Measurements from ENCODE around the gene APBA2. TPM values are rescaled to one million over a fixed set of nuclear protein-coding genes. Genes with fewer than 3 reads are reported as not detected.

APBA2 gene
- total RNA-seq, 1 donor from 2014 or later: 5.3 TPM

DNA sequence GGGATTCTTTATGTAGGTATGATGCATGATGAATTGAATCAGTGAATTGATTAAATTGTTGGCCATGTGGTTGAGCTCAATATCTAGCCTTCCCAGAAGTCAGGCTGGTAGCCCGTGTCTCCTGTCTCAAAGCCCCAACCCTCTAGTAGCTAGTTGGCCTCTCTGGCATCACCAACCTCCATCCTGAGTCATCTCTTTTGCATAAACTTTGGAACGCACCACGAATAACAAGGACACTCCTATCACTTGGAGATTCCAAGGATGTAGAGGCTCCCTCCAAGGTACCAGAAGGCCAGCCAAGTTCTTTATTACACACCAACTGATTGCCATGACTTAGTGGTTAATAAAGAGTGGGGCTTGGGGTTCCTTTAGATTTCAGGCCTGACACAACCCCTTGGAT is 148.4 kb downstream of the APBA2 start:
- FAIRE-seq (peak; percentile 83), DNase-seq (ENCODE audit: low read depth) (no peak)
- TF ChIP-seq, protein P1, sequence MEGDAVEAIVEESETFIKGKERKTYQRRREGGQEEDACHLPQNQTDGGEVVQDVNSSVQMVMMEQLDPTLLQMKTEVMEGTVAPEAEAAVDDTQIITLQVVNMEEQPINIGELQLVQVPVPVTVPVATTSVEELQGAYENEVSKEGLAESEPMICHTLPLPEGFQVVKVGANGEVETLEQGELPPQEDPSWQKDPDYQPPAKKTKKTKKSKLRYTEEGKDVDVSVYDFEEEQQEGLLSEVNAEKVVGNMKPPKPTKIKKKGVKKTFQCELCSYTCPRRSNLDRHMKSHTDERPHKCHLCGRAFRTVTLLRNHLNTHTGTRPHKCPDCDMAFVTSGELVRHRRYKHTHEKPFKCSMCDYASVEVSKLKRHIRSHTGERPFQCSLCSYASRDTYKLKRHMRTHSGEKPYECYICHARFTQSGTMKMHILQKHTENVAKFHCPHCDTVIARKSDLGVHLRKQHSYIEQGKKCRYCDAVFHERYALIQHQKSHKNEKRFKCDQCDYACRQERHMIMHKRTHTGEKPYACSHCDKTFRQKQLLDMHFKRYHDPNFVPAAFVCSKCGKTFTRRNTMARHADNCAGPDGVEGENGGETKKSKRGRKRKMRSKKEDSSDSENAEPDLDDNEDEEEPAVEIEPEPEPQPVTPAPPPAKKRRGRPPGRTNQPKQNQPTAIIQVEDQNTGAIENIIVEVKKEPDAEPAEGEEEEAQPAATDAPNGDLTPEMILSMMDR (IDR thresholded peaks at IDR 0.05; ENCODE audit: insufficient read depth, low read length, severe bottlenecking): no peak
- no peaks in the 10 kb centered on the region for H3K27me3 ChIP-seq (ENCODE audit: control insufficient read depth, insufficient read depth, low read length)
- no peaks in the 10 kb centered on the region for H3K36me3 ChIP-seq (ENCODE audit: control insufficient read depth, insufficient read depth, low read length)
- H3K4me3 ChIP-seq (ENCODE audit: low read depth, low read length): no peak overlapping the region

DNA sequence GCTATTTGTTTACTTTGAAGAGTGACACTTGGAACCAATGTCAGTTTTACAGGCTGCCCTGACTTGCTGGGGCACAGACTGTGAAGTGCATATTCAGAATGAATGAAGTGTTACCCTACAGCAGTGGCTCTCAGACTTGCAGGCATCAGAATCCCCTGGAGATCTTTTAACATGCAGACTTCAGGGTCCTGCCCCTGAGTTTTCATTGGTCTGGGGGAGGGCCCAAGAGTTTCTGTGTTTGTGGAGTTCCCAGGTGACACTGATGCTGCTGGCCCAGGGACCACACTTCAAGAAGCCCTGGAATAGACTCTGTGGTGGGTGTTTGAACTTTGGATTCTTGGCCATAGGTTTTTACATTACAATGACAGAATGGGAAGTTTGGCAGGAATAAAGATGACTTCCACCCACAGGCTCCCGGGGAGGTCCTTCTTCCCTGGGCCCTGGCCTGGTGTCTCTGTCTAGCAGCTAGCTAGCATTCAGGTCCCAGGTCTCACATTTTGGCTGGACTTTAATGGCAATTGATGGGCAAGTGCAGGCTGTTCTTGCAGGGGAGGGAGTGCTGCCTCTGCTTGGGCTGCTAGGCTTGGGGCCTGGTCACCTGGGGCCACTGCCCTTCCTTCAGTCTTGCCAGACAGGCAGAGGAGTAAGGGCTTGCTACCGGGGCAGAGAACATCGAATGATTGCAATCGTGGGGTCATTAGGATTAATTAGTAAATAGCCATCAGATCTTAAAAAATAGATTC is 149.0 kb downstream of the APBA2 start:
- DNase-seq (ENCODE audit: low read depth) (no peak), FAIRE-seq (no peak)
- no peak overlapping the region for H3K4me3 ChIP-seq (ENCODE audit: low read depth, low read length)
- TF ChIP-seq, protein P1 (IDR thresholded peaks at IDR 0.05; ENCODE audit: insufficient read depth, low read length, severe bottlenecking): no peak
- no peaks in the 10 kb centered on the region for H3K27me3 ChIP-seq (ENCODE audit: control insufficient read depth, insufficient read depth, low read length)
- H3K36me3 ChIP-seq (ENCODE audit: control insufficient read depth, insufficient read depth, low read length): no peaks in the 10 kb centered on the region

DNA sequence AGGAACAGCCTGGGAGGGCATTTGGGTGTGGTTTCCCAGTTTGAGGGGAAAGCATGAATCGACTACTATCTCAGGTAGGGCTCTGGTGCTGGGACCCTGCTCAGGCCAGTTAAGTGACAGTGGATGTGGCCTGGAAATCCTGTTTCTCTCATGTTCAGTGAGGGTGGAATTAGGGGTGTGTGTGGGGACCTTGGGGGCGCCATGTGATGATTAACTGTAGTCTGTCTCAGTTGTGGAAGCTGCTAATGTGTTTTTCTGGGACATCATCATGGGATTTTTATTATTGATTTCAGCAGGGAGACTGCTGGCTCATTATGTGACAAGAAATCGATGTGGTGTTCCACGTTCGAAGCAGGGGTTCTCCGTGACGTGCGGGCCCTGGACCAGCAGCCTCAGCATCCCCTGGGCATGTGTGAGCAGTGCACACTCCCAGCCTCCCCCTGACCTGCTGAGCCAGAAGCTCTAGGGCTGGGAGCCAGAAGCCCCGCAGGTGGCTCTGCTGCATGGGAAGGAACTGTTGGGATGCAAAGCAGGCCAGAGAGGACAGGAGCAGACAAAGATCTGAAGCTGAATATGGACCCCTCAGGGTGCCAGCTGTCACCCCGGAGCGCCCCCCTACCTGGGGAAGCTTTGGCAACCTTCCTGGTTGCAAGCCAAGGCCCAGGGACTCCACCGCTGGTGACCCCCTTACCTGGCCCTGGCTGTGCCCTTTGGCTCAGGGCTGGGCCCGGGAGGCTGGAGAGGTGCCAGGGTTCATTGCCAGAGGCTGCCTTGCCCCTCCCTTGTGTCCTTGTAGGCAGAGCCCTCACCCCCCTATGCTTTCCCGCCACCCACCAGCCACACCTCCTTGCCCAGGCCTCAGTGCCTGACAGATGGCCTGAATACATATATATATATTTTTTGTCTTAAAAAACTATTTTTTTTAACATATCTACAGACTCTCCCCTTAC is 149.8 kb downstream of the APBA2 start:
- Histone ChIP-seq H3K36me3 (ENCODE audit: control insufficient read depth, insufficient read depth, low read length) (no peaks in the 10 kb centered on the region), H3K27me3 (ENCODE audit: control insufficient read depth, insufficient read depth, low read length) (no peaks in the 10 kb centered on the region), H3K4me3 (ENCODE audit: low read depth, low read length) (no peak overlapping the region)
- DNase-seq (ENCODE audit: low read depth) (no peak), FAIRE-seq (no peak)
- TF ChIP-seq, protein P1 (IDR thresholded peaks at IDR 0.05; ENCODE audit: insufficient read depth, low read length, severe bottlenecking): no peak

DNA sequence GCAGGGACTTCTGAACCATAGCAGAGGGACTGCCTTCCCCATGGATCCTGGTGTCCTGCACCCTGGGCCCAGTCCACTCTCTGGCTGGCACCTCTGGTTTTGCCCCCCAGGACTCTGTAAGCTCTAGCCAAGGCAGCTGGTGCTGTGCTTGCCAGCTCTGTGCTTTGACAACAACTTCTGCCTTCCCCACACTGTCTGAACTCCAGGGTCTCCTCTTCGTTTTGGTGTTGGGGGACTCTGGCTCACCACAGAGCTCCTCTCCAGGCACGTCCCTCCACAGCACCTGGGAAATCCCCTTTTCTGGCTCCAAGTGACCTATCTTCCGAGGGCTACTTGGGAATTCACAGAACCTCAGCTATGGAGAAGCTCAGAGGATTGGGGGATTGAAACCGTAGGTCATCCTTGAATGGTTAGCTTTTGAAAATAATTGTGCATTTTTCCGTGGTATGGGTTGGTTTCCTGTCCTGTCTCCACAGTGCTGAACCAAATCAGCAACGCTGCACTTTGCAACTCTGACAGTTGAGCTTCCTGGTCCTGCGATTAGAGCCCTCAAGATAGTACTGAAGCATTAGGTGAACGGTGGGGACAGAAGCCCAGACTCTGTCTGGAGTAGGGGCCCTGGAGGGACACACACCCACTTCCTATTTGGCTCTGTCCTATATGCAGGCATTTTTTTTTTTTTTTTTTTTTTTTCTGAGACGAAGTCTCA is 152.4 kb downstream of the APBA2 start:
- no peaks in the 10 kb centered on the region for H3K27me3 ChIP-seq (ENCODE audit: control insufficient read depth, insufficient read depth, low read length)
- H3K4me3 ChIP-seq (ENCODE audit: low read depth, low read length): no peak overlapping the region
- TF ChIP-seq, protein P1 (IDR thresholded peaks at IDR 0.05; ENCODE audit: insufficient read depth, low read length, severe bottlenecking): no peak
- no peak for DNase-seq (ENCODE audit: low read depth)
- no peaks in the 10 kb centered on the region for H3K36me3 ChIP-seq (ENCODE audit: control insufficient read depth, insufficient read depth, low read length)
- FAIRE-seq: no peak

DNA sequence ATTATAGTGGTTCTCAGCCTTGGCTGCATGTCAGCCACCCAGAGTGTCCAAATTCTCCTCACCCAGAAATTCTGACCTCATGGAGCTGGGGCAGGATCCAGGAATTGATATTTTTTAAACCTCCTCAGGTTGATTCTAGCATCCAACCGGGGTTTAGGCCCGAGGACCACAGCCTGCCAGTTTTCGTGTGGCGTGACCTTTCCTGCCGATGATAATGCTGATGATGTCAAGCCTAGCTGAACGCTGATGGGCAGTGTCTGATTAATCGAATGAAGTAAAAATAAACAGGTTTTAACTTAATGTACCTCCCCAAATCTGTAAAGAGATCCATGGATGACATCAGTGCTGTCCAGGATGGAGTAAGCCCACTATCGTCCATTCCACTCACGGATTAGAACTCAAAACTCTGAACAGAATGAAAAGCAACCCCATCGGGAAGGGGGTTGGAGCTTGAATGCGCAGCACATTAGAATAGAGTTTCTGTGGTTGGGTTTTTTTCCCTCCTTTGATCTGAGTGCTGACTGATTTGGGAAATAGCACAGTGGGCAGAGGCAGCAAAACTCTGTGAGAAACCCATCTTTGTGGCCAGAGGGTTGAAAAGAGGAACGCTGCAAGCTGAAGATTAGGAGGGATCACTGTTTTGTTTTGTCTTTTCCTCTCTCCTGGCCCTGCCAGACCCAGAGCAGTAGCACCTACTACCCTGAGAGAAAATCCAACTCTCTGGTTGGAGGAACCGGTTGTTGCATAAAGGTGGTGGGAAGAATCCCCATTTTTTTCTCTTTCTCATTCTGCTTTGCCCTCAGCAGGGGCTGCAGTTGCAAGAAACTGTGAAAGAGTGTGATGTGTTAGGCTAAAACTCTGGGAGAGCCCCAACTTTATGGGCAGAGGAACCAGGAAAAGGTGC is 153.9 kb downstream of the APBA2 start:
- H3K27me3 ChIP-seq (ENCODE audit: control insufficient read depth, insufficient read depth, low read length): no peaks in the 10 kb centered on the region
- H3K4me3 ChIP-seq (ENCODE audit: low read depth, low read length): no peak overlapping the region
- H3K36me3 ChIP-seq (ENCODE audit: control insufficient read depth, insufficient read depth, low read length): no peaks in the 10 kb centered on the region
- TF ChIP-seq, protein P1 (IDR thresholded peaks at IDR 0.05; ENCODE audit: insufficient read depth, low read length, severe bottlenecking): no peak
- DNase-seq (ENCODE audit: low read depth) (no peak), FAIRE-seq (peak; percentile 28)
